Chondrocyte (in vitro differentiated cells): Measurements from ENCODE around the gene IGSF3. TPM values are rescaled to one million over a fixed set of nuclear protein-coding genes. Genes with fewer than 3 reads are reported as not detected.
"Not testable (repeated sequence)": the region's sequence is repeated elsewhere in the genome, so short reads cannot be mapped to it uniquely, and the experiment has no call there.

Experiments
- DNase-seq: peaks from one replicate; pipeline ENCODE4 v3.0.0; 2021; ENCODE audit warnings: mixed read lengths, low spot score
- H3K27ac Mint-ChIP-seq: one replicate; pipeline ENCODE4 v1.8.0; 2021; ENCODE audit warnings: mild to moderate bottlenecking, moderate library complexity, mixed read lengths; ENCODE audit not compliant: unreplicated experiment
- H3K27me3 Mint-ChIP-seq: 2 replicates; pipeline ENCODE4 v1.8.0; 2021; ENCODE audit warnings: low read depth, mixed read lengths
- H3K36me3 Mint-ChIP-seq: 2 replicates; pipeline ENCODE4 v1.8.0; 2021; ENCODE audit warnings: low read depth, mixed read lengths
- H3K4me1 Mint-ChIP-seq: 2 replicates; pipeline ENCODE4 v1.8.0; 2021; ENCODE audit warnings: low read depth, mild to moderate bottlenecking, mixed read lengths
- H3K4me3 Mint-ChIP-seq: one replicate; pipeline ENCODE4 v1.8.0; 2021; ENCODE audit warnings: mild to moderate bottlenecking, moderate library complexity, mixed read lengths; ENCODE audit not compliant: unreplicated experiment
- H3K9me3 Mint-ChIP-seq: 2 replicates; pipeline ENCODE4 v1.8.0; 2021; ENCODE audit warnings: low read depth, mixed read lengths
- total RNA-seq: library from RNA; stranded (reverse); gene quantifications from 3 replicates; pipeline ENCODE4 v1.2.1, GENCODE V29; 2021
- TF ChIP-seq, protein P1 (sequence below): fragments of 200-600 bp; sonication (generic); IDR thresholded peaks from 2 replicates; pipeline ENCODE4 v1.5.0; 2021; ENCODE audit warnings: antibody characterized with exemption, mild to moderate bottlenecking, moderate library complexity

IGSF3 gene
- total RNA-seq, 1 donor from 2014 or later, result 20.5 TPM

DNA sequence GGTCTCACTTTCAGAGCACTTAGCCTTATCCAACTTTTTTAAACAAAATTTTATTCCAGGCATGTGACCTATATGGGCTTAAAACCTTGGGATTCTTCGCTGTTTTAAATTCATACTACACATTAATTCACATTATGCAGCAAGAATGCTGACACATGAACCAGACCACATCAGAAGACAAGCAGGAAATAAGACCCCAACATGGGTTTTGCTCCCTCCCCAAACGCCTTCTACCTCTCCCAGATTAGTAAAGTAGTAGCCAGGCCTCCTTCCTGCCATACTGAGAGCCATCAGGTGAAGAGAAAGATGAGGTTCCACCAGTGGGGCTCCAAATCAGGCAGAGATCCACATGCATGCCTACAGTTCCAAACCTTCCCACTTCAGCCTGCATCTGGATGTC is 3.7 kb downstream of the IGSF3 start:
- H3K4me3 Mint-ChIP-seq, result no peak overlapping the region
- H3K9me3 Mint-ChIP-seq, result no peaks in the 10 kb centered on the region
- no peak for DNase-seq
- peaks cover 13% of the 10 kb centered on the region for H3K4me1 Mint-ChIP-seq
- no peak overlapping the region for H3K27ac Mint-ChIP-seq
- H3K27me3 Mint-ChIP-seq, result no peaks in the 10 kb centered on the region
- TF ChIP-seq, protein P1, sequence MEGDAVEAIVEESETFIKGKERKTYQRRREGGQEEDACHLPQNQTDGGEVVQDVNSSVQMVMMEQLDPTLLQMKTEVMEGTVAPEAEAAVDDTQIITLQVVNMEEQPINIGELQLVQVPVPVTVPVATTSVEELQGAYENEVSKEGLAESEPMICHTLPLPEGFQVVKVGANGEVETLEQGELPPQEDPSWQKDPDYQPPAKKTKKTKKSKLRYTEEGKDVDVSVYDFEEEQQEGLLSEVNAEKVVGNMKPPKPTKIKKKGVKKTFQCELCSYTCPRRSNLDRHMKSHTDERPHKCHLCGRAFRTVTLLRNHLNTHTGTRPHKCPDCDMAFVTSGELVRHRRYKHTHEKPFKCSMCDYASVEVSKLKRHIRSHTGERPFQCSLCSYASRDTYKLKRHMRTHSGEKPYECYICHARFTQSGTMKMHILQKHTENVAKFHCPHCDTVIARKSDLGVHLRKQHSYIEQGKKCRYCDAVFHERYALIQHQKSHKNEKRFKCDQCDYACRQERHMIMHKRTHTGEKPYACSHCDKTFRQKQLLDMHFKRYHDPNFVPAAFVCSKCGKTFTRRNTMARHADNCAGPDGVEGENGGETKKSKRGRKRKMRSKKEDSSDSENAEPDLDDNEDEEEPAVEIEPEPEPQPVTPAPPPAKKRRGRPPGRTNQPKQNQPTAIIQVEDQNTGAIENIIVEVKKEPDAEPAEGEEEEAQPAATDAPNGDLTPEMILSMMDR, result no peak
- H3K36me3 Mint-ChIP-seq, result no peaks in the 10 kb centered on the region

DNA sequence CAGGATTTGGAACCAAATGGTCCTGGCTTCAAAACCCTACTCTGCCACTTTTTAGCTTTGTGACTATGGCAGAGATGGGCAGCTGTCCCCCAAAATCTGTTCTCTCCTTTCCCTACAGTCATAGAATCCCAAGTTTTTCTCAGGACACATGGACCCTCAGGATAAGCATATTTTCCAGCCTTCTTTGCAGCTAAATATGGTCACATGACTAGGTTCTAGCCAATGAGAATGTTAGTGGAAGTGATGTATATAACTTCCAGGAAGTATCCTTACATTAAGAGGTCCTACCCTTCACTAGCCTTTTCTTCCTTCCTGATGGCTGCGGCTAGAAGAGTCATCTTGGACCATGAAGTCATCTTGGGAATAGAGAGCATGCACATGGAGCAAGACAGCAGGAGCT is 5.9 kb downstream of the IGSF3 start:
- Mint-ChIP-seq H3K9me3 (no peaks in the 10 kb centered on the region), H3K27ac (no peak overlapping the region), H3K36me3 (no peaks in the 10 kb centered on the region), H3K4me3 (no peak overlapping the region), H3K4me1 (peaks cover 12% of the 10 kb centered on the region), H3K27me3 (no peaks in the 10 kb centered on the region)
- no peak for DNase-seq
- TF ChIP-seq, protein P1, result no peak

DNA sequence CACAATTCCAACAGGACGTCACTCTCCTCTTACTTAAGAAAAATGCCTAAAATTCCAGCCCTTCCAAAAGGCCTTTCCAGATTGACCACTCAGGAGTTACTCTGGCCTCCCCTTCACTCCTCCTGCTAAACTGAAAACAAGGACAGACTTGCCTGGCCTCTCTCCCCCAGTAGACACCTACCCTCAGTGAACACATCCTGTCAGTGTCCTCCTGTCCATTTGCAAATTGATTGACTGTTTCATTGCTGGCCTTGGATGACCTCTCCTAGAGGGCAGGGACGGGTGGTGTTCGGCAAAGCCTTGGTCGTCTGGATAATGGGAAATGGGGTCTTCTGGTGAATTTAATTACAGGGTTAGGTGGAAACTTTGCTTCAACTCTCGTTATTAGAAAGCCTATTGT is 8.9 kb downstream of the IGSF3 start:
- not testable (repeated sequence) for H3K36me3 Mint-ChIP-seq, H3K27ac Mint-ChIP-seq, H3K4me3 Mint-ChIP-seq, H3K27me3 Mint-ChIP-seq, H3K9me3 Mint-ChIP-seq, H3K4me1 Mint-ChIP-seq, DNase-seq

DNA sequence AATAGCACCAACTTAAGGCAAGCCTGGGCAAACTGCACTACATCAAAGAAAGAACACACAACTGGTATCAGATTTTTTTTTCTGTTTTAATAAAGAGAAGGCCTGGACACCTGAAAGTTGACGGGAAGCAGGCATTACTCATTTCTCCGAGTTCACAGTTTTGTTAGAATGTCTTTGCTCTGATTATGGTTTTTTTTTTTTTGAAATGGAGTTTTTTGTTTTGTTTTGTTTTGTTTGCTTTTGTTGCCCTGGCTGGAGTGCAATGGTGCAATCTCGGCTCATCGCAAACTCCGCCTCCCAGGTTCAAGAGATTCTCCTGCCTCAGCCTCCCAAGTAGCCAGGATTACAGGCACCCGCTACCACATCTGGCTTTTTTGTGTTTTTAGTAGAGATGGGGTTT is 9.7 kb downstream of the IGSF3 start:
- not testable (repeated sequence) for H3K36me3 Mint-ChIP-seq, H3K9me3 Mint-ChIP-seq, H3K27me3 Mint-ChIP-seq, DNase-seq, H3K27ac Mint-ChIP-seq, H3K4me1 Mint-ChIP-seq, H3K4me3 Mint-ChIP-seq

DNA sequence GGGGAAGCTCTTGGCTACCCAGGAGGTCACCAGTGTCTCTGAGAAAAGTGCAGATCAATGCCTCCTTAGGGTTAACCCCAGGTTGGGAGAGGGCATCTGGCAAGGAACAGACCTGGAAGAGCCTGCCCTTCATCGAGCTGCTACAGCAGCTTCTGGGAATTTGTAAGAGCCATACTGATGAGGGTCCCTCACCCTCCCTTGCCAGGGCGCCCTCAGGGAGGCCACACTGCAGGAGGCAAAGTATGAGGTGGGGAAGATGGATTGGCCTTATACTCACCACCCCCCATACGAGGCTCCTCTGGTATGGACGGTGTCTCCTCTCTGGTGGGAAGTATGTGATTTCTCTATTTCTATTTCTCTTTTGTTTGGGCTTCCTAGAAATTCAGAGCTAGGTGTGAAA is 13.2 kb downstream of the IGSF3 start:
- H3K36me3 Mint-ChIP-seq, result no peaks in the 10 kb centered on the region
- H3K4me1 Mint-ChIP-seq, result peaks cover 17% of the 10 kb centered on the region
- no peak overlapping the region for H3K4me3 Mint-ChIP-seq
- TF ChIP-seq, protein P1, result no peak
- no peaks in the 10 kb centered on the region for H3K9me3 Mint-ChIP-seq
- H3K27ac Mint-ChIP-seq, result no peak overlapping the region
- DNase-seq, result no peak
- H3K27me3 Mint-ChIP-seq, result no peaks in the 10 kb centered on the region

DNA sequence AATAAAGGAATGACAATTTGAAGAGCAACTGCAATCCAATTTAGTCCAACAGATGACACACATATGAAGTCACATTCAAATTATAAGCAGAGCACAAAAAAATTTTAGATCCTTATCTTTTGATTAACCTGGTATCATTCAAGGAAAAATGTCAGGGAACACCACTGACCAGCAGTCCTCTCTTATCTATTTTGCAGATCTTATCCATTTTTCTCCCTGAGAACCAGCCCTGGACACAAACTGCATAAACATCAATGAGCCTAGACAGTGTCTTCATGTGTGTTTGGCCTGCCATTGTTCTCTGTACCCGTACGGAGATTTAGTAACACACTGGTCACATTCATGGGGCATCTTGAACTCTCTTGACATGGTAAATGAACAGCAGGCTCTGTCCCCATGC is 14.9 kb downstream of the IGSF3 start:
- H3K9me3 Mint-ChIP-seq, H3K27ac Mint-ChIP-seq, H3K27me3 Mint-ChIP-seq, DNase-seq, H3K4me3 Mint-ChIP-seq, H3K36me3 Mint-ChIP-seq: not testable (repeated sequence)
- H3K4me1 Mint-ChIP-seq, result peaks cover 23% of the 10 kb centered on the region

DNA sequence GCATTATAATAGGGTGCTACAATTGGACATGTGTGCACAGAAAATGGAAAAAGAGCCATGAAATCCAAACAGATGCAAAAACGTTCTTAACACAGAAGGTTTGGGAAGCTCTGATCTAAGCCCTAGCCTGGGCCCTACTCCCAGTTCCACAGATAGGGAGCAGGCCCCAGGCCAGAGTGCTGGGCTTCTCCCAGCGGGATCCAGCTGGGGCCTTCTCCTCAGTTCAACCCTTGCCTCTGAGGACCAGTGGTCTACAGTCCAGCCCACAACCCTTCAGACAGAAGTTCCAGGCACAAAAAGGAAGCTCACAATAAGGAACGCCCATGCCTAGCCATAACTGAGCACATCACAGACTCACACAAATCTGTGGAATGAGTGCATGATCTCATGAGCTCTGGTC is 16.8 kb downstream of the IGSF3 start:
- not testable (repeated sequence) for H3K27me3 Mint-ChIP-seq, H3K36me3 Mint-ChIP-seq, H3K9me3 Mint-ChIP-seq, H3K4me3 Mint-ChIP-seq, DNase-seq, H3K27ac Mint-ChIP-seq
- peaks cover 27% of the 10 kb centered on the region for H3K4me1 Mint-ChIP-seq

DNA sequence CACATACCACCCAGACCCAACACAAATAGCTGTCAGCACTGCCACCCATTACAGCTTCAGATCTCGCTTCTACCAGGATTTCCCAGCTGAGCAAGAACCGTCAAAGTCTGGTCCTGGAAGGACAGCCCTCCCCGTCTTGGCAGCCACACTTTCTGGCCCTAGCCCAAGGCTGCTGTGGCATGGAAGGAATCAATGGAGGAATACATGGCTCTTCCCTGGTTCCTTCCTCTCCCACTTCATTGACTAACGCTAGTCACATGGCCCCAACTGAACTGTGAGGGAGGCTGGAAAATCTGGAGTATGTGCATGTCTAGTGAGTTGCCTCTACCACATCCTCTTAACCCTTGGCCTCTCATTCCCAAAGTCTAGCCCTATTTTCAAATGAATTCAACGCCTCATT is 18.5 kb downstream of the IGSF3 start:
- H3K4me1 Mint-ChIP-seq, result peaks cover 31% of the 10 kb centered on the region
- not testable (repeated sequence) for H3K27ac Mint-ChIP-seq, DNase-seq, H3K4me3 Mint-ChIP-seq, H3K9me3 Mint-ChIP-seq, H3K36me3 Mint-ChIP-seq, H3K27me3 Mint-ChIP-seq

DNA sequence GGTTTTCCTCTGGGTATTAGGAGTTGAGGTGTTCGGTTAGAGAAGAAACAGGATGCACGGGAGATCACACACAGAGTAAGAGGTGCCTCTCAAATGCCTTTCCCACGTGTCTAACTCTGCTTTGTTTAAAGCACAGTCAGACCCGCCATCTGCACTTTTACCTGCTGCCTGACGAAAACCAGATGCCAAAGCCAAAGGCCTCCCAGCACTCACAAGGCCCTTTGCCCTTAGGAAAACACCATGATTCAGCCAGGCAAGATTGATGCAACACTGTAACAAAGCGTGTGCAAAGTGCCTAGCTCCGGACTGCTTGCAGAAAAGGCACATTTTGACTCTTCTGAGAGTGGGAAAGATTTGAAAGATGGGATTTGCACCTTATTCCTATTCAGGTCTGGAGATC is 19.2 kb downstream of the IGSF3 start:
- not testable (repeated sequence) for H3K27ac Mint-ChIP-seq, H3K4me3 Mint-ChIP-seq, H3K36me3 Mint-ChIP-seq, H3K27me3 Mint-ChIP-seq, H3K9me3 Mint-ChIP-seq, DNase-seq
- peaks cover 33% of the 10 kb centered on the region for H3K4me1 Mint-ChIP-seq

DNA sequence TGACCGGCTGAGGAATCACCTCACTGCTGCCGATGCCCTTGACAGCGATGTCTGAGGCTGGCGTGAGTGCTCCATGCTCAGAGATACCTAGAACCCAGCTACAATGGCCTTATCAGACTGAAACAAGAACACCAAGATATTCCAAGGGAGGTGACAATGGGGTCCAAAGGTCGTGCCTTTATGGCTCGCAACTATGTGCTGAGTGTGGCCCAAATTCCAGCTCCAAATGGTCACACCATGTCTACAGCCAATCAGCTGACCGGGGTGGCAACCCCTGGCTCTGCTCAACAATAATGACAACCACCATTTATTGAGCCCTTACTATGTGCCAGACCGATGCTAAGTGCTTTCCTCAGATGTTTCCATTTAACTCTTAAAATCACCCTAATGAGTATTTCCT is 20.3 kb downstream of the IGSF3 start:
- H3K4me3 Mint-ChIP-seq, H3K9me3 Mint-ChIP-seq, H3K36me3 Mint-ChIP-seq, DNase-seq, H3K27me3 Mint-ChIP-seq, H3K27ac Mint-ChIP-seq: not testable (repeated sequence)
- peaks cover 39% of the 10 kb centered on the region for H3K4me1 Mint-ChIP-seq

DNA sequence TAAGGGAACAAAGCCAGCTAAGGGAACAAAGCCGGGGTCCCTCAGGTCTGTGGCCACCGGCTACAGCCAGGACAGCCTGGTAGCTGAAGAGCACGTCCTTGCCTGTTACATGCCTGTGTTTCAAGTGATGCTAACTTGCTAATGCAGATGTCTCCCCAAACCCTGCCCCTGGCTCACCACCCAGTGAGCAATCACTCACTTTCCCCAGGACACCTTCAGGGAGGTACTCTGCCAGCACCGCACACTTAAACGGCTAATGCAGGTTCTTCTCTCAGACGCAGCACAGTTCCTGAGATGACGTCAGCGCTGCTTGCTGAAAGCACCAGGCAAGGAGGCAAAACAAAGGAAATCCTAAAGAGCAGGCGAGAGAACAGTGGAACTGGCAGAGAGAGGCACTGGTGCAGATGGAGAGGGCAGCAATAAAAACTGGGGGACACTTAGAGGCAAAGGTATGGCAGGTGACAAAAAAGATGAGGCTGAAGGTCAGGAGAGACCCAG is 20.8 kb downstream of the IGSF3 start:
- not testable (repeated sequence) for H3K36me3 Mint-ChIP-seq, H3K9me3 Mint-ChIP-seq, DNase-seq, H3K27ac Mint-ChIP-seq, H3K27me3 Mint-ChIP-seq, H3K4me3 Mint-ChIP-seq
- peaks cover 43% of the 10 kb centered on the region for H3K4me1 Mint-ChIP-seq
